Measurements from ENCODE around the gene TCEANC. TPM values are rescaled to one million over a fixed set of nuclear protein-coding genes. Genes with fewer than 3 reads are reported as not detected.

The TCEANC gene
- total RNA-seq, 1 experiment from 2014 or later: 3.1 TPM

DNA sequence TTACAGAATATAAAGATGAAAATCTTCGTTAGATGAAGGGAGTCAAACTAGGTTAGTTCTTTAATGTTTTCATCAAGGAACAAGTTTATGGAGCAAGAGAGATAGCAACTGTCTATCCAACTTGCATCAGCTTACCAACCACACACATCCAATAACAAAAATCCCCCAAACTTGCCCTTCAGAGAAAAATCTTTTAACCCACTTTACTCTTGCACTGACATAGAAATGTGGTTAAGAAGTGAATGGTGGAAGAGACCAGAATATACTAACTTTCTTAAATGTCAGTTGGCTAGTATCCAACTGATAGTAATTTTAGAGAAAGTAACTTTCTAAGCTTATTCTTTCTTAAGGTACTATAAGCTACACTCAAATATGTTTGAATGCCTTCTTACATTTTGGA is 34.3 kb downstream of the TCEANC start:
- H3K4me1 ChIP-seq (ENCODE audit: insufficient read depth, low read length): no peaks in the 10 kb centered on the region
- no peak overlapping the region for H3K27ac ChIP-seq (ENCODE audit: insufficient read length, low read depth, low read length)
- no CpG with 5 or more reads among the region's 1 CpG for WGBS (ENCODE audit: extremely low coverage, insufficient read length, low lambda C conversion rate)

More for the DNA sequence above, 34.3 kb downstream of the TCEANC start:
- H3K27ac Mint-ChIP-seq: no peak overlapping the region
- Histone ChIP-seq H4K8ac (replicated peaks; ENCODE audit: insufficient read length, low read depth, low read length) (no peak overlapping the region), H3K23me2 (ENCODE audit: insufficient read length, low read depth, low read length, poor library complexity, severe bottlenecking) (peaks cover 6% of the 10 kb centered on the region), H4K5ac (ENCODE audit: insufficient read length, low read depth, low read length) (no peak overlapping the region), H2BK12ac (ENCODE audit: insufficient read length, low read depth, low read length) (no peak overlapping the region), H3K9ac (ENCODE audit: extremely low read depth, insufficient read length, low read length) (no peak overlapping the region), H3K23ac (ENCODE audit: insufficient read length, low read depth, low read length) (no peak overlapping the region), H3K18ac (ENCODE audit: insufficient read length, low read depth, low read length) (no peak overlapping the region), H3K14ac (ENCODE audit: insufficient read depth, low read length) (no peak overlapping the region), H4K91ac (ENCODE audit: insufficient read length, low read depth, low read length) (no peak overlapping the region), H2BK5ac (ENCODE audit: insufficient read length, low read length) (no peak overlapping the region), H3T11ph (ENCODE audit: low read length) (no peak overlapping the region), H3K4ac (ENCODE audit: low read depth, low read length) (no peak overlapping the region), H3K79me2 (ENCODE audit: insufficient read depth, low read length) (peaks cover 14% of the 10 kb centered on the region; the same call in 1 of the 2 replicates), H4K20me1 (ENCODE audit: control insufficient read depth, insufficient read depth, insufficient read length) (no peaks in the 10 kb centered on the region), H2AK5ac (ENCODE audit: insufficient read length, low read length) (no peak overlapping the region), H2BK20ac (ENCODE audit: low read depth, low read length, poor library complexity, severe bottlenecking) (no peak overlapping the region), H2BK120ac (ENCODE audit: low read depth, low read length, poor library complexity, severe bottlenecking) (no peak overlapping the region), H3K27me3 (ENCODE audit: insufficient read depth, low read length) (no peaks in the 10 kb centered on the region; the same call in 1 of the 2 replicates), H3K56ac (ENCODE audit: insufficient read length, low read depth, low read length) (no peak overlapping the region), H3K9me3 (ENCODE audit: control insufficient read depth, low read depth, low read length) (no peaks in the 10 kb centered on the region), H3K4me2 (ENCODE audit: insufficient read depth, insufficient read length, low read length) (no peak overlapping the region), H2AFZ (ENCODE audit: low read length) (no peak overlapping the region), H2BK15ac (ENCODE audit: low read depth, low read length) (no peak overlapping the region), H3K79me1 (ENCODE audit: insufficient read depth, low read depth, low read length, poor library complexity, severe bottlenecking) (no peaks in the 10 kb centered on the region)
- peaks cover 9 to 11% of the 10 kb centered on the region in 2 experiments for H3K4me1 Mint-ChIP-seq
- peaks cover 0 to 4% (median 0%) of the 10 kb centered on the region in 3 experiments; a peak in 2 of 7 replicates for H3K36me3 Mint-ChIP-seq (ENCODE audit: insufficient read depth in 1 of 3, low read depth in 3 of 3)
- H3K4me3 Mint-ChIP-seq: no peak overlapping the region
- H3K9me3 Mint-ChIP-seq: peaks cover 26 to 45% of the 10 kb centered on the region in 2 experiments
- TF ChIP-seq, protein P1, sequence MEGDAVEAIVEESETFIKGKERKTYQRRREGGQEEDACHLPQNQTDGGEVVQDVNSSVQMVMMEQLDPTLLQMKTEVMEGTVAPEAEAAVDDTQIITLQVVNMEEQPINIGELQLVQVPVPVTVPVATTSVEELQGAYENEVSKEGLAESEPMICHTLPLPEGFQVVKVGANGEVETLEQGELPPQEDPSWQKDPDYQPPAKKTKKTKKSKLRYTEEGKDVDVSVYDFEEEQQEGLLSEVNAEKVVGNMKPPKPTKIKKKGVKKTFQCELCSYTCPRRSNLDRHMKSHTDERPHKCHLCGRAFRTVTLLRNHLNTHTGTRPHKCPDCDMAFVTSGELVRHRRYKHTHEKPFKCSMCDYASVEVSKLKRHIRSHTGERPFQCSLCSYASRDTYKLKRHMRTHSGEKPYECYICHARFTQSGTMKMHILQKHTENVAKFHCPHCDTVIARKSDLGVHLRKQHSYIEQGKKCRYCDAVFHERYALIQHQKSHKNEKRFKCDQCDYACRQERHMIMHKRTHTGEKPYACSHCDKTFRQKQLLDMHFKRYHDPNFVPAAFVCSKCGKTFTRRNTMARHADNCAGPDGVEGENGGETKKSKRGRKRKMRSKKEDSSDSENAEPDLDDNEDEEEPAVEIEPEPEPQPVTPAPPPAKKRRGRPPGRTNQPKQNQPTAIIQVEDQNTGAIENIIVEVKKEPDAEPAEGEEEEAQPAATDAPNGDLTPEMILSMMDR (conservative IDR thresholded peaks at IDR 0.05): no peak
- H3K27me3 Mint-ChIP-seq (ENCODE audit: low read depth): peaks cover 11% of the 10 kb centered on the region
- no peak for DNase-seq

Measured in H9 (cell line).